ENCODE measurements around the gene MRPL1.
"Not testable (repeated sequence)": the region's sequence is repeated elsewhere in the genome, so short reads cannot be mapped to it uniquely, and the experiment has no call there.

The MRPL1 gene

DNA sequence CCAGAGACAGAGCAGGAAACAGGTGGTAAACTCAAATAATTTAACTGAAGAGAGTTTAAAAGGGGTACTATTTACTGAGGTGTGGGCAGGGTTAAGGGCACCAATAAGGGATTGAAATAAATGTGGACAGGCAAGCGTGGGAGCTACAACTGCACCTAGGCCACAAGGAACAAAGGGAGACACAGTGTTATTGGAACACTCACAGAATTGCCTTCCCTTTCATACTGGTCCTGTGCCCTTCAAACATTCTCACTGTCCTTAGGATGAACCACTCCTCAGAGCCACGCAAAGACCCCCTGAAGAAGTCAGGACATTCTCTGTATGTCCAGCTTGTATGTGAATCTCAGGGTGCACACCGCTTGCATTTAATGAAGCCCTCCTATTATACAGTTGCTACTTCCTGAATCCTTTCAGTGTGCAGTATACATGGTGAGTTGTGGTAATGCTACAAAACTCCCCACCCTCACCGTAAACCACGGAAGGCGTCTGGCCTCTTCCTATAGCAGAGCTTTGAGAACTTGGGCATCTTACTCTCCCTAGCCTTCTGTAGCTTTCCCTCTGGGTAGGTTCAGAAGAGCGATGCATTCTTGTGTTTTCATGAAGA is 9.6 kb upstream of the MRPL1 start:
- DNase-seq: peak; percentile 52

- DNase-seq: peak; percentile 82
These were observed 8.1 kb upstream of the MRPL1 start for GRCh38 chr4:77854431-77855111.

DNA sequence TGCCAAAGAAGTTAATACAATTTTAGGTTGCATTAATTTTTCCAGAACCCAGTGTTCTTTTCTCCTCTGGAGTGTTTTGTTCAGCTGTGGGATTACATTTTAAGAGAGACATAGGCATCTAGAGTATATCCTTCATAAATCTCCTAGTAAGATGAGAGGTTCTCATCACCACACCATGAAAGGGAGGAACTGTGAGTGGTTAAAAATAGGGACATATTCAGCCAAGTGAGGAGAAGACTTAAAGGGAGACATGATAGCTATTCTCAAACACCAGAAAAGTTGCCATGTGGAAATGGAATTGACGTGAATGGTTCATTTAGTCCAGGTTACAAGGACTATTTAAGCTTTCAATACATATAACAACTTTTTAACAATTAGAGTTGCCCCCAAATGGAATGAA is 6.5 kb upstream of the MRPL1 start:
- DNase-seq: no peak

GRCh38 chr4:77859256-77859655 is 3.4 kb upstream of the MRPL1 start:
- DNase-seq: no peak

- DNase-seq: peak; percentile 3
These were observed 1.1 kb upstream of the MRPL1 start for GRCh38 chr4:77861495-77861894.

DNA sequence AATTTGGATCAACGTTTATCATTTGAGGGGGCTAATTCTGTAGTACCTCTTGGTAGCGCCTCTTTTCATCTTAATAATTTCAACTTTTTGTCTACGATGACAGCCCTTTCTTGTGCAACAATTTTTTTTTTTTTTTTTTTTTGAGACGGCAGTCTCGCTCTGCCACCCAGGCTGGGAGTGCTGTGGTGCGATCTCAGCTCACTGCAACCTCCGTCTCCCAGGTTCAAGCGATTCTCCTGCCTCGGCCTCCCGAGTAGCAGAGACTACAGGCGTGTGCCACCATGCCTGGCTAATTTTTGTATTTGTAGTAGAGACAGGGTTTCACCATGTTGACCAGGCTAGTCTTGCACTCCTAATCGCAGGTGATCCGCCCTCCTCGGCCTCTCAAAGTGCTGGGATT is 711 bp downstream of the MRPL1 start:
- not testable (repeated sequence) for DNase-seq

GRCh38 chr4:77865259-77865658 is 2.6 kb downstream of the MRPL1 start:
- no peak for DNase-seq

GRCh38 chr4:77872723-77873445 is 10.3 kb downstream of the MRPL1 start:
- DNase-seq: peak; percentile 24

- no peak for DNase-seq
These were observed 14.5 kb downstream of the MRPL1 start for GRCh38 chr4:77877167-77877566.

DNA sequence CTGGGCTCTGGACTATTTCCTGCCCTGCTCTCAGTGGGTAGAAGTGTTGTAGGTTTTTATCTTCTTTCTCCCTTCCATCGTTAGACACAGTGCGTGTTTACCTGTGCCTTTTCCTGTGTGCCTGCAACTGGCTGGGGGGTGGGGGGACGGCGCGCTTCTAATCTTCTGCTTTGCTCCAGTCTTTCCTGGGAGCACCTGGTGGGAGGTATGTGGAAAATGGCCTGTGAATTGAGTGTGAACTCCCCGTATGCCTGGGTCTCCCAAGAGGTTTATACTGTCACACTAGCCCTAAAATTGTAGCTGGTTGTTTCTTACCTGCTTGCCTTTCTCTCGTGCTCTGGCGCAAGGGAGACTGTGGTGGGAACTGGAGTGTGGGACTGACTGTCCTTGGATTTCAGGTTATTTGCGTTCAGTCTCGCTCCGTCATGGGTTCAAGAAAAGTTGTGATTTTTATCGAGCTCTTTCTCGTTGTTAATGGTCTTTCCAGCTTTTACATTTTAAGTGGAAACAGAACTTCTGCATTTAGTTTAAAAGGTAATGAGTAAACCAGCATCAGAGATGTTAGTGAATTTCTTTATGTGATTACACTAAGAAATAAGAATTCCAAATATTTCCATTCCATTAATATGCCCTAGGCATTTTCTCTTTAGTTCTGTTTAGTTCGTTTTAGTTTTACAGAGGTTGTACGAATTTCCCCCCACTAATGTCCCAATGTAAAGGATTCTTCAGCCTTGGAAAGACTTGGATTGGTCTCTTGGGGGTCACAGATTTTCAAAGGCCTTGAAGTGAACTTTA is 15.3 kb downstream of the MRPL1 start:
- DNase-seq: no peak

DNA sequence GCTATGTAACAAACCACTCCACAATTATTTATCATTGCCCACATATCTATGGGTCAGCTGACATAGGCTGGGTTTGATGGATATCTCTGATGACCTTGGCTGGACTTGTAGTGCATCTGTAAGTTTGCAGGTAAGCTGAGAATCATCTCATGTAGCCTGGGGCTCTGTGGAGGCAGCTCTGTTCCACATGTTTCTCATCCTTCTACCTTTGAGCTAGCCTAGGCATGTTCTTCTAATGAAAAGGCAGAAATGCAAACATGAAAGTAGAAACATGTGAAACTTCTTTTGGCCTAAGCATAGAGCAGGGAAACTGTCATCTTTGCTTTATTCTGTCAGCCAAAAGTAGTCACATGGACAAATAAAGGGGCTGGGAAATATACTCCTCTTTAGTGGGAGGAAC is 18.2 kb downstream of the MRPL1 start:
- no peak for DNase-seq

- no peak for DNase-seq
These were observed 19.0 kb downstream of the MRPL1 start for GRCh38 chr4:77881460-77882295.

DNA sequence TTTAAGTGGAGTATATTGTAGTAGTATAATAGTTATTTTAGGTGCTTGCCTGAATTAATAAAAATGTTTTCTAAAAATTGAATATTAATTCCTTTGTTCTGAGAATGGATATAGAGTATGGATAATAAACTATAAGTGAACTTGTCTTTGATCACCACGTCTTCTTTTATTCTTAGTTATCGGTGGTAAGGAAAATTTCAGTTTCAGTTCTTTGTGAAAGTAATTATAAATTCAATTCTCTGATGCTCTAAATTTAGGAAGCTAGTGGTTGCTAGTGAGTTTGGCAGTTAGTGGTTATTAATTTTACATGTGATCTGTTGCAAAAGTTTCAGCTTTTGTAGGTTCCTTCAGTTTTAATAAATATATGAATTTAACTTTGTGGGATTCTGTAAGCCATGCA is 30.8 kb downstream of the MRPL1 start:
- DNase-seq: peak; percentile 61

DNA sequence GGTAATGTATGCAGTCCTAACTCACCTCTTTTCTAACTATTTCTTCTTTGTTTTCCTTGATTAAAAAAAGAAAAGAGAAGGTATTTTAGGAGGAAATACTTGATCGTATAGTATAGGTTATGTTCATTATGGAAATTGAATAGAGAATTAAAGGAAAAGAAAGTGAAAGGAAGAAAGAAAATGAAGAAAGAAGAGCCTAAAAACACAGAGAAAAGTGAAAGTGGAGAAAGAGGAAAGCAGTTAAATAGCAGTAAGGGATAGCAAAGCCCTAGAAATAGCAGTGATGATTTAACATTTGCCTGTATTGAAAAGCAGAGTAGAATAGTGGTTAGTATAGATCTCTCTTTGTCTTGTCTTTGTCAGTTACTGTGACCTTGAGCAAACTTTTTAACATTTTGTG is 37.0 kb downstream of the MRPL1 start:
- DNase-seq: peak; percentile 49

DNA sequence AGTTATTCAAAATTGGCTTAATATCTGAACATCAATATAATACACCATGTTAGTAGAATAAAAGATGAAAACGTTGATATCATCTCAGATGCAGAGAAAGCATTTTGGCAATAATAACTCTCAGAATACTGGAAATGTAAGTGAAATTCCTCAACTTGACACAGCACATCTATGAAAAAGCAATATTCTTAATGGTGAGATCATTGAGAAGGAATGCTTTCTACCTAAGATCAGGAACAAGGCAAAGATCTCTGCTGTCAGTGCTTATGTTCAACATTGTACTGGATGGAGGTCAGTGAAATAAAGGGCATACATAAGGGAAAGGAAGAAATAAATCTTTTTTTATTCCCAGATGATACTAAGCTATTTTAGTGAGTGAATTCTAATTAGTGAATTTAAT is 40.6 kb downstream of the MRPL1 start:
- no peak for DNase-seq

GRCh38 chr4:77905651-77906263 is 43.1 kb downstream of the MRPL1 start:
- no peak for DNase-seq

- peak; percentile 54 for DNase-seq
These were observed 48.0 kb downstream of the MRPL1 start for GRCh38 chr4:77910676-77911075.

DNA sequence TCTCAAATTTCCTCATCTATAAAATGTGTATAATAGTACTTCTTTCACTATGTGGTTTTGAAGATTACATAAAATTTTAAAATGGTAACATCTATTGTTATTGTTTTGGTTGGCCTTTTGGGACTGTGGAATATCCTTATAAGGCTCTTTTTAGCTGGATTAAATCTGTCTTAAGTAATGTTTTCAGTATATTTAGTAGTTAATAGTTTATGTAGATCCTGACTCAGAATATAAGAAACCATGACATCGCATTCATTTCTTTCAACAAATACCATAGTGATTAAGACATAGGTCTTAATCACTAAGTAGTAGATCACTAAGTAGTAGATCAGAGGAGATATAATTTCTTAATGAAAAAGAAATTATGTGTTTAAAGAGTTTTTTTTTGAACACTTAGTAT is 48.5 kb downstream of the MRPL1 start:
- DNase-seq: peak; percentile 39

- peak; percentile 89 for DNase-seq
These were observed 49.3 kb downstream of the MRPL1 start for GRCh38 chr4:77911842-77912450.

DNA sequence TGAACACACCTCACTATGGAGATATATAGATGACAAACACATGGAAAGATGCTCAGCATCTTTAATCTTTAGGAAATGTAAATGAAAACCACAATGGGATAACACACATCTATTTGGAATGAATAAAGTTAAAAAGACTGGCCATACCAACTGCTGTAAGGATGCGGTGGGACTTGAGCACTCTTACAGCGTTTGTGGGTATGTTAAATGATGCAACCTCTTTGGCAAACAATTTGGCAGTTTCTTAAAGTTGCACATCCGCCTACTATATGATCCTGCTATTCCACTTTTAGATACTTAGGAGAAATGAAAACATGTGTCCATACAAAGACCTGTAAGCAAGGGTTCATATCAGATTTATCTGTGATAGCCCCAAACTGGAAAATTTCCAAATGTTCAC is 50.7 kb downstream of the MRPL1 start:
- DNase-seq: peak; percentile 53

GRCh38 chr4:77917075-77917474 is 54.4 kb downstream of the MRPL1 start:
- DNase-seq: no peak

DNA sequence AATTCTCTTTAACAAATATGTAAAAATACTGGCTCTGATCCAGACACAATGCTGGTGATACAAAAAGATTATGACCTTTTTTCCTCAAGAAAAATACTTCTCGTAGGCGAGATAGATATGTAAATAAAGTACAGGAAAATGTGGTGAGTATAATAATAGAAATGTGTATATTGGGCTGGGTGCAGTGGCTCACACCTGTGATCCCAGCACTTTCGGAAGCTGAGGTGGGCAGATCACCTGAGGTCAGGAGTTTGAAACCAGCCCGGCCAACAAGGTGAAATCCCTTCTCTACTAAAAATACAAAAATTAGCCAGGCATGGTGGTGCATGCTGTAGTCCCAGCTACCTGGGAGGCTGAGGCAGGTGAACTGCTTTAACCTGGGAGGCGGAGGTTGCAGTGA is 55.0 kb downstream of the MRPL1 start:
- DNase-seq: no peak

Measured in inflammatory macrophage treated with lipopolysaccharide for 4 hours (primary cell).